Neural cell (in vitro differentiated cells): ENCODE results near the gene KLHL2. TPM values are rescaled to one million over a fixed set of nuclear protein-coding genes. Genes with fewer than 3 reads are reported as not detected.

Source experiments
- H2AFZ ChIP-seq: fragments of 200-600, 300-800 bp; sonication (generic), shearing (Covaris generic); 2 replicates; pipeline ENCODE4 v1.6.0; 2014; ENCODE audit warnings: low read depth, mild to moderate bottlenecking, antibody characterized with exemption, low read length, moderate library complexity
- H3F3A ChIP-seq: fragments of 200-600 bp; shearing (Covaris generic); 2 replicates; pipeline ENCODE4 v1.6.1; 2016; ENCODE audit warnings: mild to moderate bottlenecking, moderate library complexity, mixed read lengths, antibody characterized with exemption, low read length; ENCODE audit not compliant: insufficient read depth, poor library complexity, severe bottlenecking
- H3K27ac ChIP-seq: fragments of 200-600, 300-800 bp; sonication (generic), shearing (Covaris generic); 2 replicates; pipeline ENCODE4 v1.5.1; 2014; ENCODE audit warnings: mild to moderate bottlenecking, low read length, moderate library complexity
- H3K27me3 ChIP-seq: fragments of 300-800, 200-600 bp; sonication (generic), shearing (Covaris generic); 2 replicates; pipeline ENCODE4 v1.6.0; 2014; ENCODE audit warnings: mild to moderate bottlenecking, low read depth, low read length, moderate library complexity; ENCODE audit not compliant: insufficient read depth
- H3K36me3 ChIP-seq: fragments of 300-800, 200-600 bp; sonication (generic), shearing (Covaris generic); 2 replicates; pipeline ENCODE4 v1.5.1; 2014; ENCODE audit warnings: mild to moderate bottlenecking, antibody characterized with exemption, low read length, moderate library complexity; ENCODE audit not compliant: insufficient read depth
- H3K4me2 ChIP-seq: fragments of 300-800, 200-600 bp; sonication (generic), shearing (Covaris generic); 2 replicates; pipeline ENCODE4 v1.6.0; 2014; ENCODE audit warnings: mild to moderate bottlenecking, low read length
- H3K4me3 ChIP-seq: fragments of 300-800, 200-600 bp; sonication (generic), shearing (Covaris generic); 2 replicates; pipeline ENCODE4 v1.5.1; 2014; ENCODE audit warnings: mild to moderate bottlenecking, low read length, moderate library complexity
- H3K79me2 ChIP-seq: fragments of 200-600 bp; shearing (Covaris generic); replicated peaks from 2 replicates; pipeline ENCODE4 v1.6.0; 2014; ENCODE audit warnings: mild to moderate bottlenecking, low read length, moderate library complexity; ENCODE audit not compliant: insufficient read depth
- H3K9ac ChIP-seq: fragments of 300-800, 200-600 bp; sonication (generic), shearing (Covaris generic); 2 replicates; pipeline ENCODE4 v1.6.1; 2016; ENCODE audit warnings: mild to moderate bottlenecking, low read length, mixed read lengths
- H3K9me2 ChIP-seq: fragments of 200-600 bp; shearing (Covaris generic); 2 replicates; pipeline ENCODE4 v1.6.1; 2016; ENCODE audit warnings: mild to moderate bottlenecking, low read length, mixed read lengths; ENCODE audit not compliant: insufficient read depth
- H3K9me3 ChIP-seq: fragments of 200-600, 300-800 bp; sonication (generic), shearing (Covaris generic); 2 replicates; pipeline ENCODE4 v1.6.1; 2016; ENCODE audit warnings: mild to moderate bottlenecking, mixed run types, low read length, moderate library complexity, mixed read lengths
- H4K20me1 ChIP-seq: fragments of 200-600 bp; shearing (Covaris generic); 2 replicates; pipeline ENCODE4 v1.6.1; 2016; ENCODE audit warnings: mild to moderate bottlenecking, mixed run types; ENCODE audit not compliant: insufficient read depth
- EP300 ChIP-seq: fragments of 450-650 bp; conservative IDR thresholded peaks from 2 replicates; pipeline ENCODE4 v1.6.1; 2014; ENCODE audit warnings: antibody characterized with exemption, mild to moderate bottlenecking, moderate library complexity; ENCODE audit not compliant: poor library complexity, severe bottlenecking
- EZH2 ChIP-seq: fragments of 200-600, 300-800 bp; shearing (Covaris generic), sonication (generic); IDR thresholded peaks from 2 replicates; pipeline ENCODE4 v1.6.1; 2014; ENCODE audit warnings: antibody characterized with exemption, low read length, borderline replicate concordance, mild to moderate bottlenecking; ENCODE audit not compliant: insufficient read depth, poor library complexity, severe bottlenecking
- MXI1 ChIP-seq: fragments of 450-650 bp; conservative IDR thresholded peaks from 2 replicates; pipeline ENCODE4 v1.6.1; 2014; ENCODE audit warnings: antibody characterized with exemption, mild to moderate bottlenecking; ENCODE audit not compliant: poor library complexity, severe bottlenecking
- POLR2AphosphoS5 ChIP-seq: IDR thresholded peaks from 2 replicates; pipeline ENCODE4 v1.6.1; 2012
- RAD21 ChIP-seq: fragments of 450-650 bp; conservative IDR thresholded peaks from 2 replicates; pipeline ENCODE4 v1.6.1; 2014; ENCODE audit warnings: antibody characterized with exemption, mild to moderate bottlenecking, moderate library complexity
- SMC3 ChIP-seq: fragments of 450-650 bp; conservative IDR thresholded peaks from 2 replicates; pipeline ENCODE4 v1.6.1; 2014; ENCODE audit warnings: antibody characterized with exemption, mild to moderate bottlenecking, moderate library complexity; ENCODE audit not compliant: poor library complexity
- TAF1 ChIP-seq: IDR thresholded peaks from 2 replicates; pipeline ENCODE4 v1.6.1; 2012; ENCODE audit warnings: low read depth
- polyA plus RNA-seq: library from polyadenylated mRNA; depleted of rRNA; stranded (reverse); fragments of >200 nt; gene quantifications from 2 replicates; pipeline ENCODE4 v1.2.3, GENCODE V29; 2014
- TF ChIP-seq, protein P1 (sequence below): IDR thresholded peaks from 2 replicates; pipeline ENCODE4 v1.6.1; 2012; ENCODE audit warnings: borderline replicate concordance
- TF ChIP-seq, protein P2 (sequence below): fragments of 450-650 bp; IDR thresholded peaks from 2 replicates; pipeline ENCODE4 v1.5.1; 2014; ENCODE audit warnings: antibody characterized with exemption, mild to moderate bottlenecking, moderate library complexity; ENCODE audit not compliant: poor library complexity, severe bottlenecking

KLHL2 gene
- polyA plus RNA-seq, 1 donor from 2014 or later: 42.8 TPM

DNA sequence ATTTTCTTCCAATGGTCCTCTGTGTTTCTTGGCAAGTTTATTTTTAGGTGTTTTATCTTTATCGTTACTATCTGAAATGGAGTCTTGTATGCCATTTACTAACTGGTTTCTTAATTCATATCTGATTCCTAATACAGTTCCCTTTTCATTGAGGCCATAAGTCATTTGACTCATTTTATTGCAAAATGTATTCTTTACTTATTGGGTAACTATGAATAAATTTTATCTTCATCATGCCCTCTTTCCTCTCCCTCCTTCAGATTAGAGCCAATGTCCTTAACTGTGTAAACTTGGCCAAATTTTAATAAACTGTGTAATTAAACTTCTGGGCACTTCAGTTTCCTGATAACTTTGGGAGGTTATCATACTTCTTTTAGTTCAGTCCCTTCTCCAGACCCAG, 100.8 kb downstream of the KLHL2 start:
- Histone ChIP-seq H3K4me3 (no peak overlapping the region), H3K9ac (no peak overlapping the region), H3K9me3 (no peaks in the 10 kb centered on the region), H3K9me2 (no peaks in the 10 kb centered on the region), H3K36me3 (no peaks in the 10 kb centered on the region), H2AFZ (no peak overlapping the region), H3K4me2 (no peak overlapping the region), H4K20me1 (no peaks in the 10 kb centered on the region), H3K27me3 (no peaks in the 10 kb centered on the region), H3F3A (no peaks in the 10 kb centered on the region), H3K27ac (no peak overlapping the region), H3K79me2 (no peaks in the 10 kb centered on the region)
- TF ChIP-seq RAD21 (no peak), EP300 (no peak), TAF1 (no peak), EZH2 (no peak), SMC3 (no peak), POLR2AphosphoS5 (no peak), MXI1 (no peak)
- TF ChIP-seq, protein P1, sequence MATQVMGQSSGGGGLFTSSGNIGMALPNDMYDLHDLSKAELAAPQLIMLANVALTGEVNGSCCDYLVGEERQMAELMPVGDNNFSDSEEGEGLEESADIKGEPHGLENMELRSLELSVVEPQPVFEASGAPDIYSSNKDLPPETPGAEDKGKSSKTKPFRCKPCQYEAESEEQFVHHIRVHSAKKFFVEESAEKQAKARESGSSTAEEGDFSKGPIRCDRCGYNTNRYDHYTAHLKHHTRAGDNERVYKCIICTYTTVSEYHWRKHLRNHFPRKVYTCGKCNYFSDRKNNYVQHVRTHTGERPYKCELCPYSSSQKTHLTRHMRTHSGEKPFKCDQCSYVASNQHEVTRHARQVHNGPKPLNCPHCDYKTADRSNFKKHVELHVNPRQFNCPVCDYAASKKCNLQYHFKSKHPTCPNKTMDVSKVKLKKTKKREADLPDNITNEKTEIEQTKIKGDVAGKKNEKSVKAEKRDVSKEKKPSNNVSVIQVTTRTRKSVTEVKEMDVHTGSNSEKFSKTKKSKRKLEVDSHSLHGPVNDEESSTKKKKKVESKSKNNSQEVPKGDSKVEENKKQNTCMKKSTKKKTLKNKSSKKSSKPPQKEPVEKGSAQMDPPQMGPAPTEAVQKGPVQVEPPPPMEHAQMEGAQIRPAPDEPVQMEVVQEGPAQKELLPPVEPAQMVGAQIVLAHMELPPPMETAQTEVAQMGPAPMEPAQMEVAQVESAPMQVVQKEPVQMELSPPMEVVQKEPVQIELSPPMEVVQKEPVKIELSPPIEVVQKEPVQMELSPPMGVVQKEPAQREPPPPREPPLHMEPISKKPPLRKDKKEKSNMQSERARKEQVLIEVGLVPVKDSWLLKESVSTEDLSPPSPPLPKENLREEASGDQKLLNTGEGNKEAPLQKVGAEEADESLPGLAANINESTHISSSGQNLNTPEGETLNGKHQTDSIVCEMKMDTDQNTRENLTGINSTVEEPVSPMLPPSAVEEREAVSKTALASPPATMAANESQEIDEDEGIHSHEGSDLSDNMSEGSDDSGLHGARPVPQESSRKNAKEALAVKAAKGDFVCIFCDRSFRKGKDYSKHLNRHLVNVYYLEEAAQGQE: no peak
- TF ChIP-seq, protein P2, sequence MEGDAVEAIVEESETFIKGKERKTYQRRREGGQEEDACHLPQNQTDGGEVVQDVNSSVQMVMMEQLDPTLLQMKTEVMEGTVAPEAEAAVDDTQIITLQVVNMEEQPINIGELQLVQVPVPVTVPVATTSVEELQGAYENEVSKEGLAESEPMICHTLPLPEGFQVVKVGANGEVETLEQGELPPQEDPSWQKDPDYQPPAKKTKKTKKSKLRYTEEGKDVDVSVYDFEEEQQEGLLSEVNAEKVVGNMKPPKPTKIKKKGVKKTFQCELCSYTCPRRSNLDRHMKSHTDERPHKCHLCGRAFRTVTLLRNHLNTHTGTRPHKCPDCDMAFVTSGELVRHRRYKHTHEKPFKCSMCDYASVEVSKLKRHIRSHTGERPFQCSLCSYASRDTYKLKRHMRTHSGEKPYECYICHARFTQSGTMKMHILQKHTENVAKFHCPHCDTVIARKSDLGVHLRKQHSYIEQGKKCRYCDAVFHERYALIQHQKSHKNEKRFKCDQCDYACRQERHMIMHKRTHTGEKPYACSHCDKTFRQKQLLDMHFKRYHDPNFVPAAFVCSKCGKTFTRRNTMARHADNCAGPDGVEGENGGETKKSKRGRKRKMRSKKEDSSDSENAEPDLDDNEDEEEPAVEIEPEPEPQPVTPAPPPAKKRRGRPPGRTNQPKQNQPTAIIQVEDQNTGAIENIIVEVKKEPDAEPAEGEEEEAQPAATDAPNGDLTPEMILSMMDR: no peak

DNA sequence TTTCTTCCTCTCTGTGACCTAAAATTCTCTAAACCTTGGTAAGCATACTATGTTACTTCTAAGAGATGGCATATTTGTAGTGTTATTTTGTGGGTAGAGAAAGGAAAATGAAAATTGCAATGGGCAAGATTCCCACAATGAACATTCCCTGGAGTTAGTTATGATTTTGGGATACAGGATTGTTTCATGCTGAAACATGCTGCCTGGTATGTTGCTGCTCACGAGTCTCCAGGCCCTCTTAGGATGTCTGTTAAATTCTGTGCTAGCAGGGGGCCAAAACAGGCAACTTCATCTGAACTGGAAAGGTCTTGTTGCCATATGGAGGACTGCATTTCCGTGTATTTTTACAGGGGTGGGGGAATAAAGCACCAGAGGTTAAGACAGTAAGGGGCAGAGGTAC, 101.2 kb downstream of the KLHL2 start:
- Histone ChIP-seq H3K27me3 (no peaks in the 10 kb centered on the region), H3K9me2 (no peaks in the 10 kb centered on the region), H3K4me2 (no peak overlapping the region), H3K36me3 (no peaks in the 10 kb centered on the region), H3K4me3 (no peak overlapping the region), H4K20me1 (no peaks in the 10 kb centered on the region), H3K27ac (no peak overlapping the region), H3K9ac (no peak overlapping the region), H3K9me3 (no peaks in the 10 kb centered on the region), H2AFZ (no peak overlapping the region), H3K79me2 (no peaks in the 10 kb centered on the region), H3F3A (no peaks in the 10 kb centered on the region)
- TF ChIP-seq EP300 (no peak), RAD21 (no peak), MXI1 (no peak), SMC3 (no peak), EZH2 (no peak), TAF1 (no peak), POLR2AphosphoS5 (no peak)
- TF ChIP-seq, protein P1: no peak
- TF ChIP-seq, protein P2: no peak
